ENCODE results near the gene DEGS1. TPM values are rescaled to one million over a fixed set of nuclear protein-coding genes. Genes with fewer than 3 reads are reported as not detected.
A peak's percentile ranks its signal among the peaks of the same experiment; 100 is the strongest.

DEGS1 gene
- total RNA-seq, 1 experiment from 2014 or later: 39.2 TPM

DNA sequence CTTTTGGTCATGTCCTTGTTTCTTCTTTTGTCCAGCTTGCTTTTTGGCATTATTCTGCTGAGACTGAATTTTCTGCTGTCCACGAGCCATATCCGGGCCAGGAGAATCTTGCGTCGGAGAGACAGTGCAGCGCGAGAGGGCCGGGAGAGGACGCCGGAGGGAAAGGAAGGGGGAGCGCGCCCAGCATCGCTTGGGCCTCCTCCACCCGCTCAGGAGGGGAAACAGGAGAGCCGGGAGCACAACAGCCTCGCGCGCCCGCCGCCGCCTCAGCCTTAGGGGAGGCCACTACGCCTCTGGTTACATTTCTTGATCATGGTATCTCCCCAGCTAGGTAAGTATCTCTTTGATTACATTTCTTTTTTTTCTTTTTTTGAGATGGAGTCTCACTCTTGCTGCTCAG, 7.4 kb upstream of the DEGS1 start:
- Mint-ChIP-seq H3K36me3 (ENCODE audit: insufficient read depth, unreplicated experiment) (no peaks in the 10 kb centered on the region), H3K4me3 (ENCODE audit: unreplicated experiment) (peak overlapping the region; percentile 46), H3K27me3 (ENCODE audit: insufficient read depth, unreplicated experiment) (no peaks in the 10 kb centered on the region), H3K4me1 (ENCODE audit: low read depth, unreplicated experiment) (peaks cover 2% of the 10 kb centered on the region), H3K27ac (ENCODE audit: unreplicated experiment) (no peak overlapping the region), H3K9me3 (ENCODE audit: unreplicated experiment) (no peaks in the 10 kb centered on the region)
- DNase-seq: peak; percentile 68 to 77
- H3K4me3 ChIP-seq (ENCODE audit: low read depth, low read length): no peak overlapping the region
- no TSS peak for BruUV-seq (replicated peaks)
- H3K4me1 ChIP-seq: no peaks in the 10 kb centered on the region
- no peaks in the 10 kb centered on the region for H3K27me3 ChIP-seq (replicated peaks; ENCODE audit: control insufficient read depth, insufficient read depth, low read length)
- TF ChIP-seq, protein P1, sequence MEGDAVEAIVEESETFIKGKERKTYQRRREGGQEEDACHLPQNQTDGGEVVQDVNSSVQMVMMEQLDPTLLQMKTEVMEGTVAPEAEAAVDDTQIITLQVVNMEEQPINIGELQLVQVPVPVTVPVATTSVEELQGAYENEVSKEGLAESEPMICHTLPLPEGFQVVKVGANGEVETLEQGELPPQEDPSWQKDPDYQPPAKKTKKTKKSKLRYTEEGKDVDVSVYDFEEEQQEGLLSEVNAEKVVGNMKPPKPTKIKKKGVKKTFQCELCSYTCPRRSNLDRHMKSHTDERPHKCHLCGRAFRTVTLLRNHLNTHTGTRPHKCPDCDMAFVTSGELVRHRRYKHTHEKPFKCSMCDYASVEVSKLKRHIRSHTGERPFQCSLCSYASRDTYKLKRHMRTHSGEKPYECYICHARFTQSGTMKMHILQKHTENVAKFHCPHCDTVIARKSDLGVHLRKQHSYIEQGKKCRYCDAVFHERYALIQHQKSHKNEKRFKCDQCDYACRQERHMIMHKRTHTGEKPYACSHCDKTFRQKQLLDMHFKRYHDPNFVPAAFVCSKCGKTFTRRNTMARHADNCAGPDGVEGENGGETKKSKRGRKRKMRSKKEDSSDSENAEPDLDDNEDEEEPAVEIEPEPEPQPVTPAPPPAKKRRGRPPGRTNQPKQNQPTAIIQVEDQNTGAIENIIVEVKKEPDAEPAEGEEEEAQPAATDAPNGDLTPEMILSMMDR (IDR thresholded peaks at IDR 0.05; ENCODE audit: insufficient read depth in 1 of 2, low read depth in 1 of 2, low read length in 1 of 2, severe bottlenecking in 1 of 2, unreplicated experiment in 1 of 2): no peak
- CTCF ChIA-PET: no interaction called here
- no peaks in the 10 kb centered on the region for H3K9me3 ChIP-seq
- H3K36me3 ChIP-seq (ENCODE audit: control insufficient read depth, insufficient read depth, low read length): no peaks in the 10 kb centered on the region
- intact Hi-C loops (cut with micrococcal nuclease; ENCODE audit: unreplicated experiment): no loop called here
- POLR2A ChIA-PET: no interaction called here

DNA sequence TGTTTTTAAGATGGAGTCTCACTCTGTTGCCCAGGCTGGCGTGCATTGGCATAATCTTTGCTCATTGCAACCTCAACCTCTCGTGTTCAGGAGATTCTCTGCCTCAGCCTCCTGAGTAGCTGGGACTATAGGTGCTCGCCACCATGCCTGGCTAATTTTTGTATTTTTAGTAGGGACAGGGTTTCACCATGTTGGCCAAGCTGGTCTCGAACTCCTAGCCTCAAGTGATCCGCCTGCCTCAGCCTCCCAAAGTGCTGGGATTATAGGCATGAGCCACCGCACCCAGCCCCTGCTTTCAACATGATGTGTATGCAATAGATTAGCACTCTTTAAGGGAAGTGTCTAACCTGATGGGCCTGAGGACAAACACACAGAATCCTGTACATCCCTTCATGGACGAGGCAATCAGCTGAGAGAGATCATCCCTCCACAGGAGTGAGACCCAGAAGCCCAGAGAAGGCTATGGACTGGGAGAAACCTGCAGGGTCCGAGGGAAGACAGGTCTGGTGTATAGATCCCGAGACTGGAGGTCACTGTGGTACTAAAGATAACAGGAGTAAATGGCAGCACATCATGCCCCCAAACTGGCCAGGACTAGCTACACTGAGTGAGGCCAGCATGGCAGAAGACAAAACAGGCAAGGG, 5.6 kb upstream of the DEGS1 start:
- TF ChIP-seq, protein P1 (IDR thresholded peaks at IDR 0.05; ENCODE audit: insufficient read depth in 1 of 2, low read depth in 1 of 2, low read length in 1 of 2, severe bottlenecking in 1 of 2, unreplicated experiment in 1 of 2): no peak
- BruUV-seq (replicated peaks): no TSS peak
- H3K9me3 ChIP-seq: no peaks in the 10 kb centered on the region
- Mint-ChIP-seq H3K4me3 (ENCODE audit: unreplicated experiment) (no peak overlapping the region), H3K27ac (ENCODE audit: unreplicated experiment) (no peak overlapping the region), H3K4me1 (ENCODE audit: low read depth, unreplicated experiment) (peaks cover 4% of the 10 kb centered on the region), H3K9me3 (ENCODE audit: unreplicated experiment) (no peaks in the 10 kb centered on the region), H3K36me3 (ENCODE audit: insufficient read depth, unreplicated experiment) (no peaks in the 10 kb centered on the region), H3K27me3 (ENCODE audit: insufficient read depth, unreplicated experiment) (no peaks in the 10 kb centered on the region)
- no peaks in the 10 kb centered on the region for H3K27me3 ChIP-seq (replicated peaks; ENCODE audit: control insufficient read depth, insufficient read depth, low read length)
- no peaks in the 10 kb centered on the region for H3K36me3 ChIP-seq (ENCODE audit: control insufficient read depth, insufficient read depth, low read length)
- no peak overlapping the region for H3K4me3 ChIP-seq (ENCODE audit: low read depth, low read length)
- no peak for DNase-seq
- no peaks in the 10 kb centered on the region for H3K4me1 ChIP-seq
- CTCF ChIA-PET: no interaction called here
- intact Hi-C loops (cut with micrococcal nuclease; ENCODE audit: unreplicated experiment): no loop called here
- POLR2A ChIA-PET: no interaction called here

- no TSS peak for BruUV-seq (replicated peaks)
- Mint-ChIP-seq H3K9me3 (ENCODE audit: unreplicated experiment) (no peaks in the 10 kb centered on the region), H3K27ac (ENCODE audit: unreplicated experiment) (no peak overlapping the region), H3K4me3 (ENCODE audit: unreplicated experiment) (no peak overlapping the region), H3K36me3 (ENCODE audit: insufficient read depth, unreplicated experiment) (peaks cover under 1% of the 10 kb centered on the region), H3K4me1 (ENCODE audit: low read depth, unreplicated experiment) (peaks cover 6% of the 10 kb centered on the region), H3K27me3 (ENCODE audit: insufficient read depth, unreplicated experiment) (no peaks in the 10 kb centered on the region)
- no peaks in the 10 kb centered on the region for H3K36me3 ChIP-seq (ENCODE audit: control insufficient read depth, insufficient read depth, low read length)
- ChIA-PET POLR2A (no interaction called here), CTCF (no interaction called here)
- no peaks in the 10 kb centered on the region for H3K9me3 ChIP-seq
- no peak for DNase-seq
- TF ChIP-seq, protein P1 (IDR thresholded peaks at IDR 0.05; ENCODE audit: insufficient read depth in 1 of 2, low read depth in 1 of 2, low read length in 1 of 2, severe bottlenecking in 1 of 2, unreplicated experiment in 1 of 2): no peak
- intact Hi-C loops (cut with micrococcal nuclease; ENCODE audit: unreplicated experiment): no loop called here
- H3K4me3 ChIP-seq (ENCODE audit: low read depth, low read length): no peak overlapping the region
- H3K4me1 ChIP-seq: no peaks in the 10 kb centered on the region
- no peaks in the 10 kb centered on the region for H3K27me3 ChIP-seq (replicated peaks; ENCODE audit: control insufficient read depth, insufficient read depth, low read length)
These were observed 4.1 kb upstream of the DEGS1 start for GRCh38 chr1:224178894-224179293.
